Effector CD8-positive, alpha-beta T cell (primary cell): ENCODE data around the gene BTRC.

Experiments
- DNase-seq: peaks from one replicate; lab custom pipeline; 2025; lab: John Stamatoyannopoulos, UW

Gene BTRC

DNA sequence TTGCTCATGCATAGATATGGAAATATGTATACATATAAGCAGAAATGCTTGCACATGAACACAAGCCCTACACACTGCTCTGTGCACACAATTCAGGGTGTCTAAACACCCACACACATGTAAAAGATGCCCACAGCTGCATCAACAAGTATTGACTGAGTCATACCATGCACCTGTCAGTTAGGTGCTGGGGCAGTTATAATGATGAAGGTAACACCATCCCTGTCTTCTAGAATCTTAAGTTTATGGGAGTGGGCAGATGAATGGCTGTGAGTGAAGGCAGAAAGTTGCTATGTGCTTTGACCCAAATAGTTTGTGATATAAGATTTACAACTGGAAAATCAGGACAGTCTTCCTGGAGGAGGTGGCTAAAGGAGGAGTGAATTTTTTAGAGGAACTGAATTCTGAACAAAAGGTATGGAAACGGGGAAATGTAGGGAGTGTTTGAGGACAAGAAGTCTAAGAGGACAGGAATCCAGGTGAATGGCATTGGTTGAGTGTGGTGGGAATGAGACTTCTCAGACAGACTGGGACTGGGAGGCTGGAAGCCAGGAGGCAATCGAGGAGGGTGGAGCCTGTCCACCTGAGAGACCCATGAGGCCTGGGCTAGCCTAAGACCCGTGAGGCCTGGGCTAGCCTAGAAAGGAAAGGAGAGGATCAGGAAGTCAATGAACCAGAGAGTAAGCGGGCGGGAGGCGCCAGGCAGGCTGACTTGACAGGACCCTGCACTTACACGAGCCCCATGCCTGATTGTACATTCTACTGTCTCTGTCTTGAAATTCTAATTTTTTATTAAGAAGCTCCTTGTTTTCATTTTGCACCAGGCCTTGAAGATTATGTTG is 213.4 kb downstream of the BTRC start:
- no peak for DNase-seq

DNA sequence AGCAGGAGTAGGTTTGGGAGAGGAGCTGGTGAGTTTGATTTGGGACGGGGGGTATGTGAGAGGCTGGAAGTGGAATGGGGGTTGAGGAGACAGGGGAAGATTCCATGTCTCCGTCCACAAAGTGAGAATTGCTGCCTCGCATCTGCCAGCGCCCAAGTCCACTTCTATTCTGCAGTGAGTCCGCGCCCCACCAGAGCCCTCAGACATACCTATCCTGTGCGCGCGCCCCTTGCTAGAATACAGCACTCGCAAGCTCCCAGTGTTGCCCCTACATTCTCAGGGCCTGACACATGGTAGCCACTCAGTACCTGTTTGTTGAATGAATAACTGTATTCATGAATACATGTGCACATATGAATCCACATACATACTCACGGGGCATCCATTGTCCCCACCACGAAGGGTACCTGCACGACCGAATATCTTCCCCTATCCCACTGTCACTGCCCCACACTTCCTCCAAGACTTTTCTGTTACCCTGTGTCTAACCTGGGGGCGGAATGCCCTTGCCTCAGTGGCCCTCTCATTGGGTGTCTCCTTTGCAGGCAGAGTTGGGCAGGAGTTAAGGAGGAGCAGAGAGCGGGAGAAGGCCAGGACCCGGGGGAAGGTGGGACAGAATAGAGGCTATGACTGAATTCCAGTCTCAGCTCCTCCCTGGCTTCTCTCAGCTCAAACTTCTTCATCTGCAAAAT is 214.2 kb downstream of the BTRC start:
- no peak for DNase-seq

DNA sequence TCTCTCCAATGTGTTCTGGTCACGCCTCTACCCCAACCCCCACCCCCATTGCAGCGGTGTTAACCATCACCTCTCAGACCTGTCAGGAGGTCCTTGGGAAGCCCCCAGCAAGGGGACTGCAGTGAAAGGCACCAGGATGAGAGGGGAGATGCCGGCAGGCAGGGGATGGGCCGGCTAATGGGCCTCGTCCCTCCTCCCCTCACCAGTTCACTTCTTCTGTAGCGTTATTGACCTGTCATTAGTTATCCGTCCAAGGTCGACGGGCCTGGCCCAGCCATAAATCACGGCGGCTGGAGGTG is 215.3 kb downstream of the BTRC start:
- no peak for DNase-seq

DNA sequence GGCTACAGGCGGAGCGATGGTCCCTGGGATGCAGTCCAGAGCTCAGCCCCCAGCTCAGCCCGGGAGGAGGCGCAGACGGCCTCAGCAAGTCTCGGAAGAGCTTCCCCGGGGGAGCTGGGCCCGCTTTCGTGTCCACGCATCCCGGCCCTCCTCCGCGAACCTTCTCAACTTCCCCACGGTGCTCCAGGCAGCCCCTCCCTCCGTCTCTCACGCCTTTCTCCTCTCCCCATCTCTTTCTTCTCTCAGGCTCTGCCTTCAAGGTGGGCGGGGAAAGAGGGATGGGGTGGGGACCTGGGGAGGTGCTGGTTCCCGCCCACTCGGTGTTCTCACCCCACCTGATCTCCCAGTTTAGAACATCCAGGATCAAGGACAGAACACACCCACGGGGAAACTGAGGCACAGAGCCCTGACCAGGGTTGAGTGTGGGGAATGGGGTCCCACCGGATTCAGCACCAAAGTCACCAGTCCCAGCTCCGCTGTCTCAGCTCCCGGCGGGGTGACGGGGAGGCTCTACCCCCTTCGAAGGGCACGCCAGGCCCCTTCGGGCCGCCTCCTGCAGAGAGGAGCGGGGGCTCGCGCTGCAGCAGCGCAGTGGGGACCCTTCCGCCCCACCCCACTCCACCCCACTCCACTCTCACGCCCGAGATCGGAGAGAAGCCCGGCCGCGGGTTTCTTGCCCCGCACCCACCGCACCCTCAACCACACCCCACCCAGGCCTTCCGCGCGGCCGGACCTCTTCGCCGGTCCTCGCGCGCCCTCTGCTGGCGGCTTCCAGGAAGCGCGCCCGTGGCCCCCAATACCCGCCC is 215.9 kb downstream of the BTRC start:
- peak; percentile 68 for DNase-seq

DNA sequence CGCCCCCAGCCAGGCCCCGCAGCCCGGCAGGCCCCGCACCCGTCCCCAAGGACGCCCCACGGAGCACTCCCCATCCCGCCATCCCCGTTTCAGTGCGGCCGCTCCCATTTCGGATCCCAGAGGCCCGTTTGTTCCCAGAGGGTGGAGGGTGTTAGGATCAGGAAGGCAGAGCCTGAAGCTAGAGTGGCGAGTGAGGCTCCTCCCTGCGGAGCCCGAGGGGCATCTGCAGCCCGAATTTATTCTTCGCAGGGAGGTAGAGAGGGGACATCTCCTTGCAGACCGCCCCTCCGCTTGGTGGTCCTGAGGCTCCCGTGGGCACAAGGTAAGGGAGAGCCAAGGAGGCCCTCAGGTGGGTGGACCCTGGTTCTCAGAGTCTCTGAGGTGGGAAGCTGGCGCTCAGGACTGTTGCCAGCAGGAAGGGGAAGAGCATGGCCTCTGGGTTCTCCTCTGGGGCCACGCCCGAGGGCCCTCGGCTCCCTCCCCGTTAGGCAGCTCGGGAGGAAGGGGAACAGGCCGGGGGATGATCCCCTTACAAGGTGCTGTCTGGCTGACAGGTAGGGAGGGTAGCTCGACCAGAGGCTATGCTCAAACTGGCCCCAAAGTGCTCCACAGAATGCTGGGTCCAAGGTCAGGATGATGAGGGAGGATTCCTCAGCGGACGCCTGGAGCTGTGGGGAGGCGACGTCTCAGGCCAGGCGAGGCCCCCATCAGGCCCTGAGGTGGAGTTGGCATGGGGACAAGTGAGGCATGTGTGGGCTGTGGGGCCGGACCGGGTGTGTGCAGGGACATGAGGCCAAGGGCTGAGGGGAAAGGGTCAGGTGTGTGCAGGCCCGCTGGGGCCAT is 216.7 kb downstream of the BTRC start:
- DNase-seq, result no peak

DNA sequence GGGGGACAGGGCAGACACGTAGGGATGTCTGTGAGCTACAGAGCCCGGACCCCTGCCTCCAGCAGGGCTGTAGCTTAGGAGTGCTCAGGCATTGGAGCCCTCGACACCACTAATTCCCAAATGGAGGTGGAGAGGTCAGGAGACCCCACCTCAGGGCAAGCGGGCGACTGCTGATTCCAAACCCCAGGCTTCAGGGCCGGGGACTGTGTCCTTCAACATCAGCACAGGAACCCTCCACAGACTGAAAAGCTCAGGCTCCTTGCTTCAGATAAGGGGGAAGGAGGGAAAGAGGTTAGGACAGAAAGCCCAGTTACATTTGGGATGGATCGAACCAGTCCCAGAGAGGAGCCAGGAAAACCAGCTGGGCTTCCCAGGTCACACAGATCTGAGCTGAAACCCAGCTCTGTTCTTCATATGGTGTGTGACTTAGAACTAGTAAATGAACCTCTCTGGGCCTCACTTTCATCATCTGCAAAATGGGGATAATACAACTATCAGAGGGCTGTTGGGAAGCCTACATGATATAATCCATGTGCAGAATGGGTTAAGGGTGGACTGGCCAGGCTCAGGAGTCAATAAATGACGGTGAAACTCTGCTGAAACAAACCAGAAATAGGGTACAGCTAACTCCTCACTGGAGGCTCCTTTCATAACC is 217.4 kb downstream of the BTRC start:
- no peak for DNase-seq

DNA sequence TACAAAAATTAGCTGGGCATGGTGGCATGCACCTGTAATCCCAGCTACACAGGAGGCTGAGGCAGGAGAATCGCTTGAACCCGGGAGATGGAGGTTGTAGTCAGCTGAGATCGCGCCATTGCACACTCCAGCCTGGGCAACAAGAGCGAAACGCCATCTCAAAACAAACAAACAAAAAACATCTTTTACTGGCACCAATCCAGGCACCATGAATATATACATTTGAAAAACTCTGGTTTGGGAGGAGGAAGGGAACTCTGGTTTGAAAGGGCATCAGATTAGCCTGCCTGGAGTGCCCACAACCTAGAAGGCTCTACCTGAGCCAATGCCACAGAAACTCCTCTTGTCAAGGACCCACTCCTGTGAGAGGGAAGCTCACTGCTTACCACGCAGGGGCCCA is 218.2 kb downstream of the BTRC start:
- no peak for DNase-seq

DNA sequence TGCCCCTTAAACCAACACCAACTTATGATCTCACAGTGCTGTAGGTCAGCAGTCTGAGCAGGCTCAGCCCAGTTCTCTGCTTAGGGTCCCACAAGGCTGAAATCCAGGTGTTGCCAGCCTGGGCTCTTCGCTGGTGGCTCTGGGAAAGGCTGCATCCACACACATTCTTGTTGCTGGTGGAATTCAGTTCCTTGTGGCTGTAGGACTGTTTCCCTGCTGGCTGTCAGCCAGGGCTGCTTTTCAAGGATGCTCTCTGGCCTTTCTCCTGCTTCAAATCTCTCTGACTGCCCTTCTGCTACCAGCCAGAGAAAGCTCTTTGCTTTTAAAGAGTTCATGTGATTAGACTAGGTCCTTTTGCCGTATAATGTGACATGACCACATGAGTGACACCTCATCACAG is 218.8 kb downstream of the BTRC start:
- DNase-seq, result no peak

DNA sequence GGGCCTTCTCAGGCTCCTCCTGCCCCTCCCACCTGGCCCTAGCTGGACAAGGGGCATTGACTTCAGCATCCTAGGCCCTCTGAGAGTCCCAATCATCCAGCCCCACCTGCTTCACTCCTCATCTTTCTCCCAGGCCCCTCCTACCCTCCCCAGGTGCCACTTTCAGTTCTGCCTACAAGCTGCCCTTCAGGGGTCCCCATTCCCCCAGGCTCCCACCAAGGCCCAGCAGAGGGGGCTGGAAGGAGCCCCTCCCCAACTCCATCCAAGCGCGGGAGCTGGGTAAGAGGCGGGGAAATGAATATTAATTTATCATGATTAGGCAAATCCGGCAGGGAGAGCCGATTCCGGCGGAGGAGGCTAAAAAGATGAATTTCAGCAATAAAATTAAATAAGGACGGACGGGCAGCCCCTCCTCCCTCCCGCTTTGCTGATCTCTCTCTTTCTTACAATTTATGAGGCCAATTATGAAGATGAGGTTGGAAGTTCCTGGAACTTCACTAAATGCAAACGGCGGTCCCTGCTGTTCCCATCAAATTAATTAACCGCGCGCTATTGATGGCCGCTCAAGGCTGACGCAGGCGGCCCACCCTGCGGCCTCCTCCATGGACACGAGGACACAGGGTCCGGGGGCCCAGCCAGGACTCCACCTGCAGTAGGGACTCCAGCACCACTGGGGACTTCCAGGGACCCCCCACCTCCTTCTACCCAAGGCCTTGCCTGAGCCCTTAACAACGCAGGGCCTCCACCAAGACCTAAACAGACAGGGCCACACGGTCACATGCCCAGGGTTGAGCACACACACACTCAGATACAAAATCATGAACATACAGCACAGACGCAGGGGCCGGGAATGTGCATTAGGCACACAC is 220.2 kb downstream of the BTRC start:
- DNase-seq, result no peak

DNA sequence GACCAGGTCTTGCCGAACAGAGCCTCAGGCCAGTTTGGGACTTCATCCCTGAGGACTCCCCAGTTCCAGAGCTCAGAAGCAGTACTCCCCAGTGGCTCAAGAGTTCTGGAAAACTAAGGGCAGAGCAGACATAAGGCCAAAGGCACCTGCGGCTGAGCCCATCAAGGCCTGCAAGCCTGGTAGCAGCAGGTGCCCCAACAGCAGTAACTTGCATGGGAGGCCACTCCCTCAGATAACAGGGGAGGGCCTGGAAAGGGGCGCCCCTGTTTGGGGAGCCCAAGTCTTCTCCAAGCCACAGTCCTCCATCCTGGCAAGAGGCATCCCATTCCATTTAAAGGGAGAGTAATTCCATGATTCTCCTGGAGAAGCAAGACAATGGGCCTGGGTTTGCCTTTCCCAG is 221.1 kb downstream of the BTRC start:
- DNase-seq, result no peak

DNA sequence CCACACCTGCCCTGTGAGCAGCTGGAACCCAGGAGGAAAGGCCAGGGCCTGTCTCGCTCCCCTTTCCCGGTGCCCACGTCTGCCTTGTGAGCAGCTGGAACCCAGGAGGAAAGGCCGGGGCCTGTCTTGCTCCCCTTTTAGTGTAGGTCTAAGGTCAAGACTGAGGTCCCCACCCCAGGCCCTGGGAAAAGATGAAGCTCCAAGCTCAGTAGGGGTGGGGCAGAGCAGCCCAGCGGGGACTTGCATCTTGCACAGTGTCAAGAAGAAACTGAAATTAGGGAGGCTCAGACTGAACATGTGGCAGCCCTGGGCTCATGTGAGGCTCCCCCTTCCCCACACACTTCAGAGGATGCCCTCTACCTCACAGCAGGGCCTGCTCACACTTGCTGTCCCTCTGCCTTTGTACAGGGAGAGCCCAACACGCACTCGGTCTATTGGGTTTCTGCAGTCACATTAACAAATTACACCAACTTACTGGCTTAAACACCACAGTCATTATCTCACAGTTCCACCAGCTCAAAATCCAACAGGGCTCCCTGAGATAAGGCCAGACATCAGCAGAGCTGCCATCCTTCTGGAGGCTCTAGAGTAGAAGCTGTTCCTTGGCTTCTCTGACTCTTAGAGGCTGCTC is 221.7 kb downstream of the BTRC start:
- no peak for DNase-seq

DNA sequence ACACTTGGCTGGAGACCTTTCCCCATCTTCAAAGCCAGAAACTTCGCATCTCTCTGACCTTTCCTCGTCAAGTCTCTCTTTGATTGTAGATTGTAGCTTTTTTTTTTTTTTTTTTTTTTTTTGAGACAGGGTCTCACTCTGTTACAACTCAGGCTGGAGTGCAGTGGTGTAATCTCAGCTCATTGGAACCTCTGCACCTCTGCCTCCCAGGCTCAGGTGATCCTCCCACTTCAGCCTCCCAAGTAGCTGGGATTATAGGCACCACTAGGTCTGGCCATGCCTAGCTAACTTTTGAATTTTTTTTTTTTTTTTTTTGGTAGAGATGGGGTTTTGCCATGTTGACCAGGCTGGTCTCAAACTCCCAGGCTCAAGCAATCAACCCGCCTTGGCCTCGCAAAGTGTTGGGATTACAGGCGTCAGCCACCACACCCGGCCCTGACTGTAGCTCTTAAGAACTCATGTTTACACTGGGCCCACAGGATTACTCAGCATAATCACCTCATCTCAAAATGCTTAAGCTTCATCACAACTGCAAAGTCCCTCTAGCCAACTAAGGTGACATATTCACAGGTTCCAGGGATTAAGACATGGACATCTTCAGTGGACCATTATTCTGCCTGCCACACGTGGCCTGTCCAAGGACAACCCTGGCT is 222.4 kb downstream of the BTRC start:
- DNase-seq, result no peak

DNA sequence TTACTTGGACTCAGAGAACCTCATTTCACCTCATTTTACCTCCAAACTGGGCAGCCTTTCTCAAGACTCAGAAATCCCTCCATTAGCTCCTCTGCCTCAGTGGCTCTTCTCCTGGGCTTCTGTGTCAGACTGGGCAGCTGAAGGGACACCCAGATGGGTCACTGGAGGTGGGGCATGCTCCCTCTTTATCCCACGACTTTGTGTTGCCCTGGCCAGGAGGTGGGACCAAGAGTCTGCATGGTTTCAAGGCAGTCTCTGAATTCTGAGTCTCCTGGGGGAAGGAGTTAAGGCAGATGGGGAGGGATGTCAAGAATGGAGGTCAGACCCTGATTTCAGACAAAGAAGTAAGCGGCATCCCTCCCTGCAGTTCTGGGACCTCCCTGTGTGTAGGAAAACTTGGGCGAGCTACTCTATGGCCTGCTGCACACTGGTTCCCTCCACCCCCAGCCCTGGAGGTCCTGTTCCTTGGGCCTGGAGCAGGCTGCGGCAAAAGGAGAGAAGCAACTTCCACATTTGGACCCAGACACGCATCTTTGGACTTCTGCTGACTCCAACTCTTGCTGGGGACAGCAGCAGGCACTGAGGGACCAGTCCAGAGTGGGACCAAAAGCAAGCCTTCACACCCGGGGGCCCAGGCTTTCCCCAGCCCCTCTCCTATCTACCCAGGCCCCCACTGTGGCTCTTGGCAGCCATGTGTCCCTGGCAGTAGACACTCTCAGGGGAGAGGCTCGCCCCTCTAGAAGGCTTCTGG is 223.3 kb downstream of the BTRC start:
- DNase-seq, result no peak

DNA sequence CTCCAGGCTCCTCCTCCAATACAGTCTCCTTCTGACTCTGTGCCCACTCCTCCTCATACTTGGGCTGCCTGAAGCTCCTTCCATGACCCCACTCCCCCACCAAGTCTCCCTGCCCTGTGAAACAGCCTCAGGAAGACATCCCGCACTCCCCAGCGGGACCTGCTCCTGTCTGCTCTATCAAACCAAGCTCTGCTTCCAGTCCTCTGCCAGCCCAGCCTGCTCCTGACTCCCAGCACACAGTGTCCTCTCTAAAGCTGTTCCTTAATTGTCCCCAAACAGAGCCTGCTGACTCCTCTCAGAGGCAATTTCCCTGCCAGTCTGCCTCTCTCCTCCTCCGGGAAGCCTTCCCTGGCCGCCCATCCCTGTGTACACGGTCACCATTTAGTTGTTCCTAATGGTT is 224.2 kb downstream of the BTRC start:
- DNase-seq, result no peak

DNA sequence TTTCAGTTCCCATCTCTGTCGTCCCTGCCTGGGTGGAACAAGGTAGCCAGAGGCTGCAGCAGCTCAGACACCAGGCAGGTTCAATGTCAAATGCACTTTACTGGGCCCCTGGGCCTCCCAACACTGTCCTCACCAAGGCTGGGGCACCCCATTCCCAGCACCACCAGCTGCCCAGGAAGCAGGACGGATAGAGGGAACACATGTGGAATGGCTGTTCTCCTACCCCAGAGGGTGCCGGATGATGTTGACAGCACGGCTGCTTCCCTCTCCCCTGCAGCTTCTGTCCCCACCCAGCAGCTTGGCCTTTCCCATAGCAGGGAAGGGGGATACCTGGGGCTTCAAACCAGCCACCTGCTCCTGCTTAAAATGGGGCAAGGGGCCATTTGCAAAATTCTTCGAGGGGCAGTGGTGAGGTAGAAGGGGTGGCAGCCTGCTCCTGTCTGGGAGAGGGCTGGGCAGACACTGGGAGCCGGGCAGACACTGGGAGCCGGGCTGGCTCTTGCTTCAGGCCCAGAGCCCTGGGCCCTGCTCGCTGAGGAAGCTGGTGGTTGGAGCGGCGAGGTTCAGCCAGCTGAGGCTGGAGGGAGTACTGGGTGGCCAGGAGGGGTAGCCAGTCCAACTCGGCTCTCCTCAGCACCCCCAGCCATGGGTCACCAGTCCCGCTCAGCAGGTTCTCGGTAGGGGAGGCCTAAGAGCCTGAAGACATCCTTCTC is 225.0 kb downstream of the BTRC start:
- DNase-seq, result no peak

DNA sequence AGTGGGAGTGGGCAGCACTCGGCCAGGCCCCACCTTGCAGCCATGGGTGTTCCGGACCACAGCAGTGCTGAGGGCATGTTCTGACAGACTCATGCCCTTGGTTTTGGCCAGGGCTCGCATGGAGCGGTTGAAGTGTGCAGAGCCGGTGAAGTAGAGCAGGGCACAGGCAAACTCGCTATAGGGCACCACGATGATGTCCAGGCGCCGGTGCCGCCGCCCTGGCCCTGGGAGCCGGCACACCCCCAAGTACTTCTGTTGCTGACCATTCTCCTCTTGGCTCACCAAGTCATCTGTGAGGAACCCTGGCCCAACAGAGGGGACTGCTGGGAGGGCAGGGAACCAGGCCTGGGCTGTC is 225.5 kb downstream of the BTRC start:
- DNase-seq, result no peak

DNA sequence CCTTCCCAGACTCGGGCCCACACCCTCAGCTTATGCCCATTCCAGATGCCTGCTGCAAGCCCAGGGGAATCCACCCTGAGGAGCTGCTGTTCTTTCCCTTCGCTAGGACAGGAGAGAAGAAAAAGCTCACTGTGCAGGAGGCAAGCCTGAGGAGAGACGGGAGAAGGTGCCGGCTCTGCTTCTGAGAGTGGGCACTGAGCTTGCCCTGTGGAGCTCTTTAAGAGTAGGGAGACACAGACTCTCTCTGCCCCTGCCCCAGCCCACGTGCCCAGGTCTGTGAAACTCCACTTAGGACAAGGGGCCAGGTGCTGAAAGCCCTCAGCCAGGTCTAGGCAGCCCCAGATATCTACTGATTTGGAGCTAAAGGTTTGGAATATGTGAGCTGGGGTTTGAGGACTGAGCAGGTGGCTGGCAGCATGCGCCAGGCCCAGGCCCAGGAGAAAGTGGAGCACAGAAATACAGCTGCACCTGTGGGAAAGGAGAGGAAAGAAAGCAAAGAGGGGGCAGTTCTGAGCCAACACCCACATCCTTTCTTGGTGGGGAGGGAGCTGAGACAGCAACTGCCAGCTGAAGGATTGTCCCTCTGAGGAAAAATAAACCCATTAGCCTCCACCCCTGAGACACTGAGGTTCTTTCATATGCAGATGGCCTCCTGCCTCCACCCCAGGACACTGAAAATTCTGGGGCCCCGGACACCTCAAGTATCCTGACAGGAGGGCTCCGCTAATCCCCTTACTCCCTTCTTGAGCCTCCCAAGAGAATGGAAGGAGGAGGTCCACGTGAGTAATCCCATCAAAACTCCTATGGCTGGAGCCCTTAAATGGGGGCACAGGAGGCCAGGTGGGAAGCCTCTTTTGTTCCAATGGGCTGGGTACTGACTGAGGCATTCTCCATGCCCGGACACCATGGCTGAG is 226.8 kb downstream of the BTRC start:
- no peak for DNase-seq
